Fibroblast of villous mesenchyme (primary cell): Measurements from ENCODE around the gene APP. TPM values are rescaled to one million over a fixed set of nuclear protein-coding genes. Genes with fewer than 3 reads are reported as not detected.

Source experiments
- DNase-seq: peaks from one replicate; pipeline ENCODE4 v3.0.0-alpha.2; 2010; ENCODE audit warnings: low read depth
- H3K4me3 ChIP-seq: 2 replicates; pipeline ENCODE4 v1.5.1; 2011; ENCODE audit warnings: low read depth, mild to moderate bottlenecking, low read length
- CTCF ChIP-seq: IDR thresholded peaks from 2 replicates; pipeline ENCODE4 v1.5.1; 2012; ENCODE audit warnings: low read depth, mild to moderate bottlenecking, low read length; ENCODE audit not compliant: insufficient read depth
- total RNA-seq: library from RNA; depleted of rRNA; stranded (reverse); fragments of >200 nt; gene quantifications from 2 replicates; pipeline ENCODE4 v1.2.3, GENCODE V29; 2012

Gene APP
- total RNA-seq, 1 donor = 353 TPM

GRCh38 chr21:25901330-25901979 is 269.1 kb downstream of the APP start:
- no peak for DNase-seq
- no peak for TF ChIP-seq CTCF
- no peak overlapping the region for H3K4me3 ChIP-seq

- TF ChIP-seq CTCF = no peak
- no peak overlapping the region for H3K4me3 ChIP-seq
- peak; percentile 21 for DNase-seq
Observed at GRCh38 chr21:25898671-25899070, 271.9 kb downstream of the APP start.

GRCh38 chr21:25897383-25897782 is 273.2 kb downstream of the APP start:
- no peak for TF ChIP-seq CTCF
- no peak overlapping the region for H3K4me3 ChIP-seq
- no peak for DNase-seq

DNA sequence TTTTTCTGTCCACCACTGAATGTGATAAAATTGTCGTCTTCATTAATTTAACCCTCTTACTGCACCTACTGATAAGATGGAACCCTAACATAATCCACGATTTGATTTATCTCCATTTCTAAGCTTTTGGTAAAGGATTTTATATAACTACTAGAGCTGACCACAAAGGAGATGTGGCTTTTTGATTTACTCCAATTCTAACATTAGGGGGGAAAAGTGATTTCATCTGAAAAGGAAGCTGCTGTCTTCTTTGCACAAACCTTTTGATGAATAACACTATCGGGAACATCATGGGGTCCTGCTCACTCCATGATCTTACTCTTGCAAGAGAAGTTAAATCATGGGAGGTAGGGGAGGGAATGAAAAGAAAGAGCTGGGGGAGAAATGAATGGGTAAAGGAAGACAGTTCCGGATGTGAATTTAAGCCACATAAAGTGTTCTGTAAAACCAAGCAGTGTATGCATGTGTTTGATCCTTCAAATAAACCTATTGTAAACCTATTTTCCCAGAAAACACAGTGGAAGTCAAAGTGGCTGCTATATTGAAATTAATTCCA is 274.0 kb downstream of the APP start:
- H3K4me3 ChIP-seq = no peak overlapping the region
- TF ChIP-seq CTCF = no peak

GRCh38 chr21:25895565-25896205 is 274.9 kb downstream of the APP start:
- DNase-seq = peak; percentile 55
- TF ChIP-seq CTCF = peak; percentile 65
- H3K4me3 ChIP-seq = no peak overlapping the region

More for the DNA sequence above, 274.0 kb downstream of the APP start:
- DNase-seq = no peak

- TF ChIP-seq CTCF = no peak
- no peak for DNase-seq
- no peak overlapping the region for H3K4me3 ChIP-seq
Observed at GRCh38 chr21:25893191-25893590, 277.4 kb downstream of the APP start.
